GM08714 (cell line): ENCODE measurements around the gene LCNL1.

ENCODE experiments used
- H3K4me3 ChIP-seq: fragments of 200-500 bp; sonication (Bioruptor generic); 2 replicates; pipeline ENCODE4 v1.5.1; 2014; ENCODE audit warnings: mild to moderate bottlenecking, low read length, inconsistent platforms
- ZNF274 ChIP-seq: IDR thresholded peaks from 2 replicates; pipeline ENCODE4 v1.6.1; 2012; ENCODE audit warnings: mild to moderate bottlenecking, low read depth, low read length

The LCNL1 gene

DNA sequence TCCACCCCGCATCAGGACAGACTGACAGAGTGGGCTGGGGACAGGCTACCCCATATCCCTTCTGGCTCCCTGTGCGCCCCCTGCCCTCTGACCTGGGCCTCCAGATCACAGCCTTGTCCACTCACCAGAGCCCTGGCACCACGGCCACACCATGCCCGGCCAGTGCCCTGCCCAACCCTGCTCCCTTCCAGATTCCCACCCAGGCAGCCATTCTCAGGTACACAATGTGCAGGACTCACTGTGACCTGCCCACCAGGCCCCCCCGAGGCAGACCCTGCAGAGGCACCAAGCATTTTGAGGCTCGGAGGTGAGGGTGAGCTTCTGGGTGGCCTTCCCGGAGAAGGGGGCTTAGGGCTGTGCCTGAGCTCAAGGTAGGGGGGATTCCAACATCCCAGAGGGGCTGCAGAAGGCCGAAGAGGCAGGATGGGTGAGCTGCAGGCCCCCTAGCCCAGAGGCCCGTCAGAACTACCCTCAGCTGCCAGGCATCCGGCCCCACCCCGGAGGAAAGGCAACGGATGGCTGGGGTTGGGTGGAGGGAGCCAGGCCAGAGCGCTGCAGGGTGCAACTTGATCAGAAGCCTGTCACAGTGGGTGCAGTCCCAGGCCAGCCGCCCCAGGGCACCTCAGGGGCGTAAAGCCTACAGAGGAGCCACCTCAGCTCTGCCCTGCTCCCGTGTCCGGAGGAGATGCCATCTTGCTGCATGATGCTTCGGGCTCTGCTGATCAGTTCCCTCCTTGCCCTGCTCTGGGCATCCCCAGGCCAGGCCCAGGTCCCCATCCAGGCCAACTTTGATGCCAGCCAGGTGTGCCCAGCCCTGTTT, at the start of gene LCNL1:
TSS of gene LCNL1 (plus strand) at position 762 of the 820 bp plus-strand sequence. CDS start 594 bp downstream, outside the sequence.
- no peak for TF ChIP-seq ZNF274
- H3K4me3 ChIP-seq, result no peak within 1 kb of the TSS

DNA sequence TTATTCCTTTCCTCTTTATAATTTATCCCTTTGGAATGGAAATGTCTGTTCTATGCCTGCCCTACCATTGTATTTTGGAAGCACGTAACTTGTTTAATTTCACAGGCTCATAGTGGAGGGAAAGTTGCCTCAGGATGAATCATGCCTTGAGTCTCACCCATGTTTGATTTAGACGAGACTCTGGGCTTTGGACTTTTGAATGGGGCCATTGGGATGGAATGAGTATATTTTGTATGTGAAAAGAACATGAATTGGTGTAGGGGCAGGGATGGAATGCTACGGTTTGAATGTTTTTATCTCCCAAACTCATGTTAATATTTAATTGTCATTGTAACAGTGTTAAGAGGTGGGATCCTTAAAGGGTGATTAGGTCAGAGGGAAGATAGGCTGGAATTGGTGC, 48.5 kb upstream of the LCNL1 start:
- H3K4me3 ChIP-seq, result no peak overlapping the region
- TF ChIP-seq ZNF274, result no peak

DNA sequence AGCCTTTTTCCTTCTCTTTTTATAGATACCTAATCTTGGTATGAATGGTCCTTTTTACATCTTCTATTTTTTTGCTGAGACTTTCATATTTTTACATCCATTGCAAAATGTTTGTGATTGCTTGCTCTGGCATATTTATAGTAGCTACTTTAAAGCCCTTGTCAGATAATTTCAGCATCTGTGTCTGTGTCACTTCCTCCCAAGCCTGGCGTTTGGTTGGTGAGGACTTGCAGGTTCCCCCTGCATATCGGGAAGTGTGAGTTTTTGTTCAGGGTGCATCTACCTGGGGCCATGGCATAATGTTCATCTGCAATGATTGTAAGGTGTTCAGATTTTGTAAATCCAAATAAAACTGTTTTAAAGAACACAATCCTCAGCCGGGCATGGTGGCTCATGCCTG, 47.1 kb upstream of the LCNL1 start:
- no peak for TF ChIP-seq ZNF274
- H3K4me3 ChIP-seq, result no peak overlapping the region

DNA sequence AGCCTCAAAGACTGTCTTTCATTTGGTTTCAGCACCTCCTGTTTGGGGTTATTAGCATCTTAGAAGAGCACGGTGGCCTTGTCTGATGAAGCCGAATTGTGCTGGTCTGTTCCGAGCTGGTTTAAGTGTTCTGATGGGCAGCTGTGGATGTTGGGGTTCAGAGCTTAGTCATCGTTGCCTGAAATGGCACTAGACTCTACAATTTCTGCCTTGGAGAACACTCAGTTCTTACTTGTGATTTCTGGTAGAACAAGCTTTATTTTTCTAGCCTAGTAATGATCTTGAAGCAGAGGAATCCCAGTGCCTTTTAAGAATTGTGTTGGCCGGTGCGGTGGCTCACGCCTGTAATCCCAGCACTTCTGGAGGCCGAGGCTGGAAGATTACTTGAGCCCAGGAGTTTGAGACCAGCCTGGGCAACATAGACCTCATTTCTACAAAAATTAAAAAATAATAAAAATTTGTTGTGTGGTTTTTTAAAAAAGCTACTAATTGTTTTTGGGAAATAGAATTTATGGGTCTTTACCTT, 46.1 kb upstream of the LCNL1 start:
- TF ChIP-seq ZNF274, result no peak
- no peak overlapping the region for H3K4me3 ChIP-seq

DNA sequence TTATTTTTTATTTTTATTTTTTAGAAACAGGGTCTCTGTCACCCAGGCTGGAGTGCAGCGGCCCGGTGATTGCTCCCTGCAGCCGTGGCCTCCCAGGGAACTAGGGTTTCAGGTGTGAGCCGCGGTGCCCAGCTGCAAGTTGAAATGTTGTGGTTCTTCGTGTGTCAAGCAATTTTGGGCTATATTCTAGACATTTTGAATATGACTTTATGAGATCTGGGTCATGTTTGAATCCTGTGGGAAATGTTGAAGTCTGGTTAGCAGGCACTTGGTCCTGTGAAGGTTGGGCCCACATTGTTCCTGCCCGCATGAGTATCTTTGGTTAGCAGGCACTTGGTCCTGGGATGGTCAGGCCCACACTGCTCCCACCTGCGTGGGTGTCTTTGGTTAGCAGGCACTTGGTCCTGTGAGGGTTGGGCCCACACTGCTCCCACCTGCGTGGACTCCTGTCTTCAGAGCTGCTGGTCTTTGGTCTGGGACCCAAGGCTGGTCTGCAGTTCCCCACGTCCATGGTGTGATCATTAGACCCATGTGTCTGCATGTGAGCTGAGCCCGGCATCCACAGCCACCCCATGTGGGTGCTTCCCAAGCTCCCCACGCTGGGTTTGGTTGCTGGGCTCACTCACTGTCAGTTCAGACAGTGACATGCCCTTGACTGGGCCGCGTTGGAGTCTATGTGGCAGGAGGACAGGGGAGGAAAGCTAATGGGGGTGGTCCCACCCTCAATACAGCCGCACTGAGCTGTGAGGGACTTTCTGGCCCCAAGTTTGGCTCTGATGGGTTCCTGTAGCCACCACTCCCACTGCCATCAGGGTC, 45.4 kb upstream of the LCNL1 start:
- TF ChIP-seq ZNF274, result no peak
- no peak overlapping the region for H3K4me3 ChIP-seq

DNA sequence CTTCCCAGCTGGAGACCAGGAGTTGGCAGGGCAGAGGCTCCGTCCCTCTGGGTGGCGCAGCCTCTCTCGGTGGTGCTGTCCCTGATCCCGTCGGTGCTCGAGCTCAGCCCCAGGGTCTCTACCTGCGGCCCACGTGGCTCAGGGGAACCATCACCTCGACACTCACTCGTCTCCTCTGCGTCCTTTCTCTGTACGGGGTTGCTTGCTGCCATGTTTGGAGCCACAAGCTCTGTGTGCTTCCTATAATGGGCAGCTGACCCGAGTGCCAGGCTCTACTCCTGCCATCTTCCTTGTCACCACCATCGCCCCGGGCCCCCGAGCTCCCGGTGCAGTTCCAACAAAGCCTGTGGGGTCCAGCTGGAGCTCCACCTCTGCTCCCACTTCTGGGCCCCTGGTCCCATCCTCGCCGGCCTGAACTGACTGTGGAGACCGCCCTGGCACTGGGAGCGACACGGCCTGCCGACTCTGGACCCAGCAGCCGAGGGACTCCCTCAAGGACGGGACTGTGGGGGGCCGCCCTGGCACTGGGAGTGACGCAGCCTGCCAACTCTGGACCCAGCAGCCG, 43.3 kb upstream of the LCNL1 start:
- no peak for TF ChIP-seq ZNF274
- H3K4me3 ChIP-seq, result no peak overlapping the region

DNA sequence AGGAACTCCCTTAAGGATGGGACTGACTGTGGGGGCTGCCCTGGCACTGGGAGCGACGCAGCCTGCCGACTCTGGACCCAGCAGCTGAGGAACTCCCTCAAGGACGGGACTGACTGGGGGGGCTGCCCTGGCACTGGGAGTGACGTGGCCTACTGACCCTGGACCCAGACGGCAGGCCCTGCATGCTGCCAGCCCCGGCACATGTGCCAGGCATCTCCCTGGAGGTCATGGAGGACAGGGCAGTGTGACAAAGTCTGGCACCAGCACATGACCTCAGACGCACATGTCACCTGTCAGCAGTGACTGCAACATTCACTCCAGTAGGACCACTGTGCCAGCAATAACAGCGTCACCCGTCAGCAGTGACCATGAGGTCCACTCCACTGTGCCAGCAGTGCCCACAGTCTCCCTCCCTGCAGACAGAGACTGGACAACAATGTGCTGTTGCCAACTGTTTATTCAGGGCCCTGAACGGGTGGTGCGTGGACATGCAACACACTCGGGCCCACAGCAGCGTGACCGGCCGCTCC, 42.7 kb upstream of the LCNL1 start:
- no peak overlapping the region for H3K4me3 ChIP-seq
- no peak for TF ChIP-seq ZNF274

DNA sequence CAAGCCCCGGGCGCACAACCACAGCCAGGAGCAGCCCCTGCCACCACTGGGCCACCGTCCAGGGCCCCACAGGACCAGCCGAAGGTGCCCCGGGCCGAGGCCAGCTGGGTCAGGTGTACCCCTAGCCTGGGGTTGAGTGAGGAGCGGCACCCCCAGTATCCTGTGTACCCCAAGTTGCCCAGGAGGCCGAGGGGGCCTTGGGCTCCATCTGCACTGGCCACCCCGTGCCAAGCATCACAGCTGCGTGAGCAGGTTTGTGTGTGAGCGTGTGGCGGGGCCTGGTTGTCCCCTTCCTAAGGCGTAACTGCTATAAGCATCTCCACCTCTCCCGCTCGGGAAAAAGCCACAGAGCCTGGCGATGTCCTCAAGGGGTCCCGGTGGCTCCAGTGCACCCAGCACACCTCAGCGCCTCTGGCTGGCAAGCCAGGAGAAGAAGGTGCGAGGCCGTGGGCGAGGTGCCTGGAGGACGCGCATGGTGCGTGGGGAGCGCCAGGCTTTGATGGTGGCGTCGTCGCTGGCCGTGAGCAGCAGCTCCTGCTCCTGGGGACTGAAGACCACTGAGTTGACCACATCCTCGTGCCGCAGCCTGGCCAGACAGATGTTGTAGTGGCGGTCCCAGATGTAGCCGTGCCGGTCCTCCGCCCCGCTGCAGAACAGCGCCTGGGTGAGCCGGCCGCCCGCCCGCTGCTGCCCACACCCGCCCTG, 42.1 kb upstream of the LCNL1 start:
- no peak overlapping the region for H3K4me3 ChIP-seq
- TF ChIP-seq ZNF274, result no peak

DNA sequence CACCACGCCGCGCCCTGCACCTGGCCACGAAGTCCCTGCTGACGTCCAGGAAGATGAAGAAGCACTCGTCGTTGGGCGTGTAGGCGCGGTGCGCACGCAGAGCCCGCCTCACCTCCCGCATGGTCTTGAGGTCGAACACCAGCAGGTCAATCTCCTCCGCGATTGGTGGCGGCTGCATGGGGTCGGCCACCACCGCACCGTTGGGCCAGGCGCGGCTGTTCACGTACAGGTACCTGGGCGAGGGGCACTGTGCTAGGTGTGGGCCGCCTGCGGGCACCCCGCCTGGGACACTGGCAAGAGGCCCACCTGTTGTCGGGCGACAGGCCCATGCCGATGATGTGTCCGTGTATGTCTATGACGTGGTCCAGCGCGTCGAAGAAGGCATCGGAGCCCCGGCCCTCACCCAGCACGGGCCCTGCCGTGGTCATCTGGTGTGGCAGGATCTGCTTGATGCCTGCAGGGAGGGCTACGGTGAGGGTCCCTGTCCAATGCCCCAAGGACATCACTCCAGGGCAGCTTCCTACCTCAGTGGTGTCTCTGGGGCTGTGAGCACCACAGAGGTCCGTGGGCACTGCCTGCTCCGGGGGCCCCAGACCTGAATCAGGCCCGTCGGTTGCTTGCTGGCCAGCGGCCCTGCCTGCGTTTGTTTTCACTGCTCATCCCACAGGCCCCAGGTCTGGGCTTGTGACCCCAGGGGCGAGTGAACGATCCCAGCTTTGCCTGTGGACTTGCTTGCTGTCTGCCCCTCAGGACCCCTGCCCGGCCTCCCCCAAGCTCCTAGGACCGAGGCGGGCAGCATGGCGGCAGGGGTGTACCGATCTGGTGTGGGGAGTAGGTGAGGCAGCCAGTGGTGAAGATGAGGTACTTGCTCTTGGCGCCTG, 41.3 kb upstream of the LCNL1 start:
- no peak overlapping the region for H3K4me3 ChIP-seq
- no peak for TF ChIP-seq ZNF274

DNA sequence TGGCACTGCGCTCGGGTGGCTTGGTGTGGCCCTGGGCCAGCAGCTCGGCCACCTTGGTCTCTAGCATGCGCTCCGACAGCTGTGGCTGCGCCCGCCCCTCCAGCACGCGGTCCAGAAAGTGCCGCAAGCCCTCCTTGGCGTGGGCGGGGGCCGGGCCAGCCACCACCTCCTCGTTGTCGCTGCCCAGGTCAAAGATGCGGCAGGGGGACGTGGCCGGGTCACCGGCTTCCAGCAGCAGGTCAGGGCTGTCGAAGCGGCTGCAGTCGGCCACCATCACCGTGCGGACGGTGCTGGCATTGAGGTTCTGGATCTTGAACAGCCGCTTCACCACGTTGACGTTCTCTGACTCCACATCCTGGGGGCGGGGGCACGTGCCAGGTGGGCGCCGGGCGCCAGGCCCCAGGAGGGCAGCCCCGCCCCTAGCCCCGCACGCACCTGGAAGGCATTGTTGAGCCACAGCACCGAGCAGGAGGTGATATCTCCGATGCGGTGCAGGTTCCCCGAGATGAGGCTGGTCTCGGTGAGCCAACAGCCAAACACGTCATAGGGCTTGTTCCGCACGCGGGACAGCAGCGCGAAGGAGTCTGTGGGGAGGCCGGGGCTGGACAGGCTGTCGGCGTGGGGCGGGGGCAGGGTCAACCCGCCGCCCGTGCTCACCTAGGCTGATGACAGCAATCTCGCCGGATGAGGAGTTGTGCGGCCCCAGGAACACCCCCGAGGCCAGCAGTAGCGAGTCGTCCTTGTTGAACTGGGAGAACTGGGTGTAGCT, 40.5 kb upstream of the LCNL1 start:
- no peak overlapping the region for H3K4me3 ChIP-seq
- no peak for TF ChIP-seq ZNF274

DNA sequence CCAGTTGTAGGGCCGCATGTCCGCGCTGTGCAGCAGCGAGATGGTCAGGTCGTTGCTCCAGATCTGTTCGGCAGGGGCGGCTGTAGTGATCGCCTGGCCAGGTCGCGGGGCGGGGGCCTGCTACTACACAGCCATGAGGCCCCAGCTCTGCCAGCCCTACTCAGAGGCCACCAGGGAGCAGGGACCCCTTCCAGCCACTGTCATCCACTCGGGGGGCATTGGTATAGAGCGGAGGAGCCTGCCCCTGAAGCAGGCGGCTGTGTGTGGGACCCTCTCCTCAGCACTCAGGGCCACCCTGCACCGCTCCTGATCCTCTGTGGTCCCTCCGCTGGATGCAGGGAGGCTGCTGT, 39.9 kb upstream of the LCNL1 start:
- TF ChIP-seq ZNF274, result no peak
- no peak overlapping the region; the same call in 1 of the 2 replicates for H3K4me3 ChIP-seq
